Natural killer cell (primary cell): ENCODE results near the gene KIN. TPM values are rescaled to one million over a fixed set of nuclear protein-coding genes. Genes with fewer than 3 reads are reported as not detected.

Source experiments
- ATAC-seq, 3 donors: fragments of 150-1000 bp in 2 of 3; fragments of 200-7000 bp in 1 of 3; cut with Tn5 transposase; 1 replicate in 1 of 3; 2 replicates in 2 of 3; pipeline ENCODE4 v1.10.0; 2021; ENCODE audit warnings: mild to moderate bottlenecking in 2 of 3, moderate library complexity in 2 of 3
- DNase-seq, 2 donors: peaks; one replicate each; pipeline versions ENCODE4 v3.0.0 to v3.0.0-alpha.2; 2013 to 2021; ENCODE audit warnings: mixed read lengths in 1 of 2
- H3K27ac ChIP-seq: one replicate; pipeline ENCODE4 v1.5.1; 2013; ENCODE audit warnings: mild to moderate bottlenecking, low read length
- H3K27me3 ChIP-seq: one replicate; pipeline ENCODE4 v1.6.1; 2013; ENCODE audit warnings: low read length; ENCODE audit not compliant: control insufficient read depth, insufficient read depth
- H3K36me3 ChIP-seq: one replicate; pipeline ENCODE4 v1.6.1; 2013; ENCODE audit warnings: low read length; ENCODE audit not compliant: control insufficient read depth, insufficient read depth
- H3K4me1 ChIP-seq: one replicate; pipeline ENCODE4 v1.6.1; 2013; ENCODE audit warnings: low read length; ENCODE audit not compliant: control insufficient read depth, insufficient read depth
- H3K4me3 ChIP-seq: one replicate; pipeline ENCODE4 v1.5.1; 2013; ENCODE audit warnings: low read length
- H3K9me3 ChIP-seq: one replicate; pipeline ENCODE4 v1.6.1; 2013; ENCODE audit warnings: low read length; ENCODE audit not compliant: control insufficient read depth, insufficient read depth
- H3K27ac Mint-ChIP-seq, 2 donors: one replicate each; pipeline ENCODE4 v1.8.0; 2022; ENCODE audit warnings: mild to moderate bottlenecking in 2 of 2, mixed read lengths in 2 of 2, moderate library complexity in 1 of 2
- H3K27me3 Mint-ChIP-seq, 2 donors: one replicate each; pipeline ENCODE4 v1.8.0; 2022; ENCODE audit warnings: low read depth in 2 of 2, mixed read lengths in 2 of 2
- H3K36me3 Mint-ChIP-seq: one replicate; pipeline ENCODE4 v1.8.0; 2022; ENCODE audit warnings: mixed read lengths
- H3K4me1 Mint-ChIP-seq, 2 donors: one replicate each; pipeline ENCODE4 v1.8.0; 2022; ENCODE audit warnings: mixed read lengths in 2 of 2
- H3K4me3 Mint-ChIP-seq: one replicate; pipeline ENCODE4 v1.8.0; 2022; ENCODE audit warnings: mild to moderate bottlenecking, moderate library complexity, mixed read lengths
- H3K9me3 Mint-ChIP-seq, 2 donors: one replicate each; pipeline ENCODE4 v1.8.0; 2022; ENCODE audit warnings: mixed read lengths in 2 of 2
- CTCF ChIP-seq: fragments of 200-600 bp; IDR thresholded peaks from one replicate; pipeline ENCODE4 v1.8.0; 2022; ENCODE audit warnings: antibody characterized with exemption
- WGBS: methylation state at CpG from one replicate; pipeline ENCODE4 v1.1.7; 2013; ENCODE audit warnings: missing lambda C conversion rate; ENCODE audit not compliant: insufficient coverage; 5-methylcytosine and 5-hydroxymethylcytosine counted together
- intact Hi-C: fragments of 100-400 bp; cut with micrococcal nuclease; formaldehyde crosslinking; loops from one replicate; pipeline ENCODE4 v1.14.2; 2022
- total RNA-seq, 4 donors: library from RNA; stranded (reverse); fragments of 120-200 nt in 1 of 4; gene quantifications; one replicate each; pipeline versions ENCODE4 v1.2.3 to v1.2.4, GENCODE V29; 2013 to 2022

Gene KIN
- total RNA-seq, 3 donors from 2014 or later (not counting 1 experiment from before 2014, with no cell fraction given): 12.3 to 16.6 (median 14.2) TPM

- H3K4me1 Mint-ChIP-seq: peaks cover 41 to 53% of the 10 kb centered on the region in 2 donors
- no peaks in the 10 kb centered on the region for H3K27me3 Mint-ChIP-seq
- no peak overlapping the region for H3K4me3 Mint-ChIP-seq
- H3K4me3 ChIP-seq: no peak overlapping the region
- H3K9me3 ChIP-seq: no peaks in the 10 kb centered on the region
- DNase-seq (no peak), ATAC-seq (no peak)
- H3K27me3 ChIP-seq: no peaks in the 10 kb centered on the region
- no peaks in the 10 kb centered on the region for H3K4me1 ChIP-seq
- intact Hi-C loops: no loop called here
- no peaks in the 10 kb centered on the region for H3K9me3 Mint-ChIP-seq
- TF ChIP-seq CTCF: no peak
- no peaks in the 10 kb centered on the region for H3K36me3 ChIP-seq
- no peaks in the 10 kb centered on the region for H3K36me3 Mint-ChIP-seq
- H3K27ac ChIP-seq: no peak overlapping the region
- no peak overlapping the region for H3K27ac Mint-ChIP-seq
Measured at GRCh38 chr10:7833210-7833609, 45.4 kb upstream of the KIN start.

- 67% methylated on average over 1 of the region's 1 CpG for WGBS
Measured at GRCh38 chr10:7832060-7832459, 44.3 kb upstream of the KIN start.

GRCh38 chr10:7829289-7829834, 41.6 kb upstream of the KIN start:
- no peak overlapping the region for H3K27ac ChIP-seq
- H3K27me3 ChIP-seq: no peaks in the 10 kb centered on the region
- no peaks in the 10 kb centered on the region for H3K9me3 ChIP-seq
- WGBS: 97% methylated on average over 6 of the region's 10 CpGs
- Mint-ChIP-seq H3K27ac (no peak overlapping the region), H3K36me3 (peaks cover 16% of the 10 kb centered on the region), H3K4me1 (peaks cover 33 to 44% of the 10 kb centered on the region in 2 donors), H3K9me3 (no peaks in the 10 kb centered on the region), H3K27me3 (no peaks in the 10 kb centered on the region), H3K4me3 (no peak overlapping the region)
- no peaks in the 10 kb centered on the region for H3K4me1 ChIP-seq
- intact Hi-C loops: no loop called here
- ATAC-seq (no peak), DNase-seq (no peak)
- H3K36me3 ChIP-seq: peaks cover 20% of the 10 kb centered on the region
- no peak for TF ChIP-seq CTCF
- no peak overlapping the region for H3K4me3 ChIP-seq

More at GRCh38 chr10:7832060-7832459, 44.3 kb upstream of the KIN start:
- H3K4me1 ChIP-seq: no peaks in the 10 kb centered on the region
- ATAC-seq (no peak), DNase-seq (no peak)
- H3K36me3 ChIP-seq: no peaks in the 10 kb centered on the region
- no peak overlapping the region for H3K4me3 ChIP-seq
- no peaks in the 10 kb centered on the region for H3K9me3 Mint-ChIP-seq
- no peak overlapping the region for H3K4me3 Mint-ChIP-seq
- H3K27me3 Mint-ChIP-seq: no peaks in the 10 kb centered on the region
- H3K27ac ChIP-seq: no peak overlapping the region
- intact Hi-C loops: no loop called here
- no peak for TF ChIP-seq CTCF
- H3K9me3 ChIP-seq: no peaks in the 10 kb centered on the region
- no peaks in the 10 kb centered on the region for H3K27me3 ChIP-seq
- H3K27ac Mint-ChIP-seq: no peak overlapping the region
- peaks cover 44 to 57% of the 10 kb centered on the region in 2 donors for H3K4me1 Mint-ChIP-seq
- no peaks in the 10 kb centered on the region for H3K36me3 Mint-ChIP-seq

GRCh38 chr10:7826971-7827370, 39.2 kb upstream of the KIN start:
- no peaks in the 10 kb centered on the region for H3K9me3 ChIP-seq
- no peaks in the 10 kb centered on the region for H3K27me3 ChIP-seq
- H3K4me1 ChIP-seq: no peaks in the 10 kb centered on the region
- Mint-ChIP-seq H3K9me3 (no peaks in the 10 kb centered on the region), H3K36me3 (peaks cover 18% of the 10 kb centered on the region), H3K27ac (no peak overlapping the region), H3K4me3 (no peak overlapping the region), H3K4me1 (peaks cover 21 to 31% of the 10 kb centered on the region in 2 donors), H3K27me3 (no peaks in the 10 kb centered on the region)
- DNase-seq: no peak
- intact Hi-C loops: no loop called here
- peaks cover 28% of the 10 kb centered on the region for H3K36me3 ChIP-seq
- H3K4me3 ChIP-seq: no peak overlapping the region
- no peak for ATAC-seq
- H3K27ac ChIP-seq: no peak overlapping the region
- 97% methylated on average over 3 of the region's 4 CpGs for WGBS
- no peak for TF ChIP-seq CTCF
